Measurements from ENCODE around the gene SHROOM4. TPM values are rescaled to one million over a fixed set of nuclear protein-coding genes. Genes with fewer than 3 reads are reported as not detected.
A peak's percentile ranks its signal among the peaks of the same experiment; 100 is the strongest.

Gene SHROOM4
- total RNA-seq, 1 donor from 2014 or later, result 27.6 TPM

GRCh38 chrX:50705042-50705441 is 109.0 kb downstream of the SHROOM4 start:
- peak; percentile 49 to 75 for DNase-seq (ENCODE audit: low read depth in 2 of 2)

- DNase-seq (ENCODE audit: low read depth in 2 of 2), result peak in 1 of 2 donors; percentile 37
Observed at GRCh38 chrX:50704360-50704759, 109.6 kb downstream of the SHROOM4 start.

GRCh38 chrX:50700921-50701320 is 113.1 kb downstream of the SHROOM4 start:
- DNase-seq (ENCODE audit: low read depth in 2 of 2), result peak in 1 of 2 donors; percentile 55

DNA sequence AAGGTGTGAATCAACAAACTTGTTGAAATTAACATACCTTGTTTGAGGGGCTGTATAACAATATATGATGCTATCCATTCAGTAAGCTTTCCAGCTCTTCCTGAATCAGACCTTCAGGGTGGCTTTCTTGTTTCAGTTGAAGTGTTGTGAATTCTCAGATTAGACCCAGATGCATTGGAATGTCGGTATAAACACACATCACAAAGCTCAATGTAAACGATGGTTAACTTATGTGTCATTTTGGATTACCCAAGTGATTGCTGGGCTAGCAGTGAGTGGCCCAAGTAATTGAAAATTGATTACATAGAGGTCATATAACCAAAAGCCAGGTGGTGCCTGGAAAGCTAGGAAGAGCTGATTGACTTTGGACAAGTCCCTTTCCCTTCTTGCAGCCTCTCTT is 115.0 kb downstream of the SHROOM4 start:
- DNase-seq (ENCODE audit: low read depth in 2 of 2), result no peak

GRCh38 chrX:50697691-50698090 is 116.3 kb downstream of the SHROOM4 start:
- peak in 1 of 2 donors; percentile 75 for DNase-seq (ENCODE audit: low read depth in 2 of 2)

DNA sequence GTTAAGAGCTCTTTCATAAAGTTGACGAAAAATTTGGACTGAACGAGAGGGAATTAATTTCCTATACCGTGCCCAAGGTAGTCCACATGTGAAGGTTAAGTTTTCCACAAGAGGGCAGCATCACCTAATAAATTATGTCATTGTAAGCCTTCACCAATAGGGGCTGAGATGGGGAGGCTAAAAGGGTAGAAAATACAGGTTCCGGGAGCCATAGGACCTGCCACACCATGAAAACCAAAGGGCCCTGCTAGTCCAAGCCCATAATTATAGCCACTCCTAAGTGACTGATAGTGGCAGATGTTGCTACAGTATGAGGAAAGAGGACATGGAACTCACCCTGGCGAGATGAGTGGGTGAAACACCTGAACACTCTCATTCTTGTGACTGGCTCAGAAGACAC is 122.2 kb downstream of the SHROOM4 start:
- peak; percentile 58 to 71 for DNase-seq (ENCODE audit: low read depth in 2 of 2)

DNA sequence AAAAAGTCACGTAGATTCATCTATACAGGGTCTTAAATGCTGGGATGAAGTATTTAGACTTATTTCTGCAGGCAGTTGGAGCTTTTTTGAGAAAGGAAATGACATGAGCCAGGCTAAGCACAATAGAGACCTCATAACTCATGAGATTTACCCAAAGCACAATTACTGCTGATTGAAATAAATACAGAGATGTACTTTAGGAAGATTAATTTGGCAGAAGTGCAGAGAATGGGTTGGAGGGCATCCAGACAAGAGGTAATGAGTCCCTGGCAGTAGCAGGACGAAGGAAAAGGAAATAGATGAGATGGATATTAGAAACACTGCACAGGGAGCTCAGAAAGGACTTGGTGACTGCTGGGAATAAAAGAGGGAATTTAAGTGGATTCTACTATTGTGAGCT is 129.1 kb downstream of the SHROOM4 start:
- DNase-seq (ENCODE audit: low read depth in 2 of 2), result peak; percentile 36 to 50

DNA sequence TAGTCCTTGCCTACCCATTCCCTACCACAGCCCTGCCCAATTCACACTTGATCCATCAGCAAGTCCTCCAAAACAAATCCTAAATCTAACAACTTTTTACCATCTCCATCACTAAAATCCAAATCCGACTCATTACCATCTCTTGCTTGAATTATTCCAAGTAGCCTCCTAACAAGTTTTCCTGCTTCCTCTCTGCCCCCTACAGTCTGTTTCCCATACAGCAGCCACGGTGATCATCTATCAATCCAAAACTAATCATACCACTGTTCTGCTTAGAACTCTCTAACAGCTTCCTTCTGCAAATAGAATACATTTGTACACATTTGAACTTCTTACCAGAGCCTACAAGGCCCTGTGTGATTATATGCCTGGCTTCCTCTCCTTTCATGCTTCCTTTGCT is 133.0 kb downstream of the SHROOM4 start:
- peak; percentile 48 to 58 for DNase-seq (ENCODE audit: low read depth in 2 of 2)

DNA sequence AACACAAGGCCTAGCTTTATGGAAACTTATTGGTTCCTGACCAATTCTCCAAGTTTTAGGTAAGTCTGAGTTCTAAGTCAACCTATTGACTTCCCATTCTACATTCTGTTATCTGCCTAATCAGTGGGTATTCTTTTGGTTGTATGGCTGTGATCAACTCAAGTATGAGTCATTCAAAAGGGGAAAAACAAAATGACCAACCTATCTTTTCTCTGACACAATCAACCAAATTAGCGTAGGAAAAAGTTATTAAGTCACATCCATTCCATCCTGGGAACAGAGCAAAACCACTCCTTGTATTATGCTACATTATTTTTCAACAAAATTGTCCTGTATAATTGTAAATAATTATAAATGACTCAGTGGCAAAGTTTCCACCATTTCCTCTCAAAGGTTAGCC is 136.2 kb downstream of the SHROOM4 start:
- DNase-seq (ENCODE audit: low read depth in 2 of 2), result peak; percentile 34 to 67

DNA sequence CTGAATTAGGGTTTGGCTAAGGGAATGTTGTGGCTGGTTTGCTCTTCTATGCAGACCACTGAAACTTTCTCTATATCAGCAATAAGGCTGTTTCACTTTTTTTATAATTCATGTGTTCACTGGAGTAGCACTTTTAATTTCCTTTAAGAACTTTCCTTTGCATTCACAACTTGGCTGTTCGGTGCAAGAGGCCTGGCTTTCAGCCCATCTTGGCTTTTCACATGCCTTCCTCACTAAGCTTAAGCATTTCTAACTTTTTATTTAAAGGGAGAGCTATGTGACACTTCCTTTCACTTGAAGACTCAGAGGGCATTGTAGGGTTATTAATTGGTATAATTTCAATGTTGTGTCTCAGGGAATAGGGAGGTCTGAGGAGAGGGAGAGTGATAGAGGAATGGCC is 142.3 kb downstream of the SHROOM4 start:
- no peak for DNase-seq (ENCODE audit: low read depth in 2 of 2)

- DNase-seq (ENCODE audit: low read depth in 2 of 2), result no peak
Observed at GRCh38 chrX:50668860-50669259, 145.1 kb downstream of the SHROOM4 start.

- no peak for DNase-seq (ENCODE audit: low read depth in 2 of 2)
Observed at GRCh38 chrX:50648156-50648555, 165.8 kb downstream of the SHROOM4 start.

DNA sequence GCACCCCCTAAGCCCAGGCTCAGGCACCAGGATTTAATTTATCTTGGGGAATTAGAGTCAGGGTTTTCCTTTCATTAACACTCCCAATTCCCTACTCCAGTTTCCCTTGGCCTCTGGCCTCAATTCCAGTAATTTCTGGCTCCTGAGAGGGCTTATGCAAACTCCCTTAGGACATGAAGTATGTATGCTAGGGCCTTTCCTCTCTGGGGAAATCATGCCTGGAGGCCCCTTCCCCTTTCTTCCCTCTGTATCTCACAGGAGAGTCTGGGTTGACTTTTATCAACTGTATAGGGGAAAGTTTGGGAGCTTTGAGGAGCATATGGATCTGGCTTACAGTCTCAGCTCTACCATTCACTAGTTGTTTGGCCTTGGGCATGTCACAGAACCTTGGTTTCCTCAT is 169.5 kb downstream of the SHROOM4 start:
- no peak for DNase-seq (ENCODE audit: low read depth in 2 of 2)

DNA sequence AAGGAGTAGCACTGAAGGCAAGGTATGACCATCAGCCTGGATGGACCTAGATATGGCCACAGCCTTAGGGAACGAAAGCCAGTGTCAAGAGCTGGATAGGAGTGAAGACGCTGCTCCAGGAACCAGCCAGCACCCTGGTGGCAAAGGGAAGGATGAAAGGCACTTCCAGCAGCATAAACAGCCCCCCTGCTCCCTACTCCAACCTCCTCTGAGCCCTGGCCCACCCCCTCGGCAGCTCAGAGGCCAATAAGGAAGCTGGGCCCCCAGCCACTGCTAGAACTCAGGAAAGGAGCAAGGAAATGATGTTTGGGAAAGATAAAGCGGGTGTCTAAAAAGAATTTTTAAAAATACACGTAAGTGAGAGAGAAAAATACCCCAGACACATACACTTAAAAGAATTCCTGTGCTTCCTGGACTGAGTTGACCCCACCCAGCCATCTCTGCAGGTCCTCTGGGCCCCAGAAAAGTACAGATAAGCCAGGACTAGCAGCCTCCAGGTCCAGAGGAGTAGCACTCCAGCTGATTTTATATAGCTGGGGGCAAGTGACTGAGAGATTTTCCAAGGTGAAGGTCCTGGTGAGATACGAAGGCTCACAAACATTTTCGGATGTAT is 170.4 kb downstream of the SHROOM4 start:
- peak; percentile 70 to 86 for DNase-seq (ENCODE audit: low read depth in 2 of 2)

GRCh38 chrX:50638123-50638522 is 175.9 kb downstream of the SHROOM4 start:
- peak in 1 of 2 donors; percentile 62 for DNase-seq (ENCODE audit: low read depth in 2 of 2)

DNA sequence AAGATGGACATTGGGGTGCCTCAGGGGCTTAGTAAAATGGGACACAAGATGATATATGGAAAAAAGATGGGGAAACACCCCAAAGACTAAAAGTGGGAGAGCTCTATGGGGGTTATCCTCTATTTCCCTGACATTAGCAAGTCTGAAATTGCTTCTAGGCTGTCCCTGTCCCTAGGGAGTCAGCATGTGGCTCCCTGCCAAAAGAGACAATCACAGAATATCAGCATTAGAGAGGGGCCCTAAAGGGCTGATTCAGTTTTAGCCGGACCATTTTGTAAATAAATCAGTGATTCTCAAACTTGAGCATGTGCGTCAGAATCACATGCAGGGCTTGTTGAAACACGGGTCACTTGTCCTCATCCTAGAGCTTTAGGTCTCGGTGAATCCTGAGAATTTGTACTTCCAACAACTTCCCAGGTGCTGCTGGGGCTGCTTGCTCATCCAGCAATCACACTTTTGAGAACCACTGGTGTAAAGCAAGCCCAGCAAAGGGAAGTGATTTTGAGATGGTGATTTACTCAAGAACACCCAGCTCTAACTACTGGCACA is 178.1 kb downstream of the SHROOM4 start:
- DNase-seq (ENCODE audit: low read depth in 2 of 2), result no peak

DNA sequence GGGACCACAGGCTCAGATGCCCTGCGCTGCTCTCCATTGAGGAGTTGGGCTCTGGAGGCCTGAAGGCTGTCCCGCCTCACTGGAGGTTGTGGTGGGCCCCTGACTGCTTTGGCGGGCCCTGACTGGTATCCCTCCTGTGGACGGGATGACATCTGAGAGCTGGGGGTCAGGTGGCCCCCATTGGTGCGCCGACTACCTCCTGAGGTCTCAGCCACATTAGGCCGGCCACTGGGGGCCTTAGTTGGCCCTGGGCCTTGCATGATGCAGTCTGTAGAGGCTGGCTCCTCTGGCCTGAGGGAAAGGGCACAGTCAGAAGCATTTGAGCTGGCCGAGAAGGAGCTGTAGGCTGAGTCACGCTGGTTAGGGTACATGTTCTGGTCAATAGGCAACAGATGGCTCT is 178.8 kb downstream of the SHROOM4 start:
- no peak for DNase-seq (ENCODE audit: low read depth in 2 of 2)

DNA sequence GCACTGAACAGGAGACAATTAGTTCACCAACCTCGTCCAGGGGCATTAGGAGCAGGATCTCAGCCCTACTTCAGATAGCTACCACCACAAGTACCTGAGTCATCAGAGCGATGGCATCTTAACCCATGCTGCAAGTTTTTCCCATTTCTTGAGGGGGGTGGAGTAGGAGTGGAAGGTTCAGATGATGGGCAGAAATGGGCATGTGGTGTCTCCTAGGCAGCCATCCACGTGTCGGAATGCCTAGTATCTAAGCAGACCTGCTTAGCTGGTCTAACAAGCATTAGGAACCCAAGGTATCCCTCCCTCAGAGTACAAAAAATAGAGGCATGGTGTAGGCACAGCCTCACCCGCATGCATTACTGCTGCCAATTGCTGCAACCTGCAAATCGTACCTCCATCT is 184.2 kb downstream of the SHROOM4 start:
- no peak for DNase-seq (ENCODE audit: low read depth in 2 of 2)

DNA sequence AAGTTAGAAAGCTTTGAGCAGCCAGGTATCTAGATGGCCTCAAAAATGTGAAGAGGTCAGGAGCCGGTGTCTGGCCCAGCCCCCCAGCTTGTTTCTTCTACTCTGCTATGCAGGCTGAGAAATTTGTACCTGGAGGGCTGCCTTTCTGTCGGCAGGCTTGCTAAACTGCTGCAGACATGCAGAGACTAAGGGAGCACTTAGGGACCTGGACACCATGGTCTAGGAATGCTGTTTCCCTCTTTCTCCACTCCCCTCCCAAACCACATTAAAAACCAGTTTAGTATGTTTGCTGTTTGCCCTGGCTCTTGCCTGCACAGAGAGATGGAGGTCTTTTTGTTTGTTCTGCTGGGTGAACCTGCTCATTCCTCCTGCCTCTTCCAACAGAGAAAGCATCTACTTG is 186.3 kb downstream of the SHROOM4 start:
- DNase-seq (ENCODE audit: low read depth in 2 of 2), result no peak

- no peak for DNase-seq (ENCODE audit: low read depth in 2 of 2)
Observed at GRCh38 chrX:50626432-50626831, 187.6 kb downstream of the SHROOM4 start.

GRCh38 chrX:50622751-50623150 is 191.2 kb downstream of the SHROOM4 start:
- no peak for DNase-seq (ENCODE audit: low read depth in 2 of 2)

DNA sequence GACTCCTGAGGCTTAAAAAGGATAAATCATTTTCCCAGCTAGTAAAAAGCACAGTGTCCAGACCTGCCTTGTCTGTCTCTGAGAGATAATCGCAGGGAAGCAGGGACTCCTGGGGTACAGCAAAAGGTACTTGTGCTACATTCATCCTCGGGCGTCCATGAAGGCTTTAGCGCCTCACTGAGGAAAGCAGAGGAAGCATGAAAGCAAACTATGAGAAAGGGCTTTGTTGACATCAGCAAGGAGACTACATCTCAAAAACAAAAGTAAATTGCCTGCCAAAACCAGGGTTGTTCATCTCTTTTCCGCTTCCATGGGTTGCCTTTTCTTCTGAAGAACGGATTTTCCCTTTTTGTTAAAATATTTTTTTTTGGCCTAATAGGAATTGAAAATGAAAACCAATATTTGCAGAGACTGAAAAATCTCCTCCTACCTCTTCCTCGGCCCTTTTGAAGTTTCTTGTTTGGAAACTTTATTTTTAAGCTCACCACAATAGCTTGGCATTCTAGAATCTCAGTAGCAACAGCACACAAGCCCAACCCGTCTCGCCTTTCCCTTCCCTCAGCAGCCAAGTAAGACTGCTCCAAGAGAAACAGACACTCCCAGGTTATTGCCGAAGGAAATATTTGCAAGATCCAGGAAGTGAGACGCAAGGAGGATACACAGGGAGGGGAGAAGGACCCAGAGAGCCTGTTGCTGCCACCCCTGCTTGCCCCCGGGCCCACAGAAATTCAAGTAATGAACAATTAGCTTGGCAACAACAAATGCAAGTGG is 195.0 kb downstream of the SHROOM4 start:
- DNase-seq (ENCODE audit: low read depth in 2 of 2), result peak in 1 of 2 donors; percentile 70

DNA sequence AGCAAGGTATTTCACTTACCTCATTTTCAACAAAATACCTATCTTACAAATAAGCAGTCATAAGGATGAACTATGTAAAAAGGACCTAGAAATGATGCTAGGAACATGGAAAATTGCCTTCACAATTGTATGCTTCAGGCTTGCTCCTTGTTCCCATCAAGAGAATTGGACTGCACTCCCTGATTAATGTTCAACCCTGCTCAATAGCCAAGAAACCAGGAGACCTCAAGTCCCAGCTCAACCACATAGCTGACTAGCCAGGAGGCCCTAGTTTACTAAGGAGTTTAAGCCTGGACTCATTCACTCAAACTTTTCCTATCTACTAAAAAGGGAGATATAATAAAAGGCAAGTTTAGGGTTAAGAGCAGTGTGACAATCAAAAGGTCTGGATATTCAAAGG is 196.8 kb downstream of the SHROOM4 start:
- DNase-seq (ENCODE audit: low read depth in 2 of 2), result no peak

All from lung microvascular endothelial cell (primary cell).